GM21515 (cell line): Measurements from ENCODE around the gene MZF1.
A peak's percentile ranks its signal among the peaks of the same experiment; 100 is the strongest.

Experiments
- ATAC-seq: cut with Tn5 transposase; IDR thresholded peaks from one replicate; pipeline ENCODE4 v1.9.1; 2021; ENCODE audit not compliant: unreplicated experiment

MZF1 gene

DNA sequence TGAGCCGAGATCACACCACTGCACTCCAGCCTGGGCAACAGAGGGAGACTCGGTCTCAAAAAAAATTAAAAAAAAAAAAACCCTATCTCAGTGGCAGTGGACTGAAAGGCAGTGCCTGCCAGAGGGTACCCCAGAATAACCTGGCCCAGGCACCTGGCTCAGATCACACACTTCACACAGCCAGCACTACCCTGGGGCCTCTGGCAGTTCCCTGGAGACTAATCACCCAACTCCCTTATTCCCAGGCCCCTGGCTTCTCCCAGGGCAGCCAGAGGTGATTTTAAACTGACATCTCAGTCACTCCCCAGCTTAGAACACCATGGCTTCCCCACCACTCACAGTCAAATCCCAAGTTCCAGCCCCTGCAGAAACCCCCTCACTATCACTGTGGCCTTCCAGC, 57.9 kb downstream of the MZF1 start:
- no peak for ATAC-seq

DNA sequence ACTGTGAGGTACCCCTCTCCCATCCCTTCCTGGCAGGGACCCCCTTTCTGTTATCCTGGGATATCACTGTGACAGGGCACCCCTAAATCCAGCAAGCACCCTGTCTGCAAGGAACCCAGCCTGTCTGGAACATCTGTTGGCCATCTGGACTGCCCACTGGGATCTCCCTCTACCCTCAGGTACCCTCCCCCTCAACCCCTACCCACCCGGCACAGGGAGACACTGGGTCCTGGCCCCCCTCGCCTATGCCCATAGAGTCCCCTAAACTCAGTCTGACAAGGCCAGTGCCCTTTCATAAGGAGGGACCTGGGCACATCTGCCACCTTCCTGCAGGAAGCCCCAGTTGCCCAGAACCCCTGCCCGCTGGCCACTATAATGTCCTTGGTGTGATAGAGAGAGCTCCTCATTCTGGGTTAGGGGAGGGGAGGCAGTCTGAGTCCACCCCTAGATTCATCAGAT, 58.5 kb downstream of the MZF1 start:
- ATAC-seq, result no peak

DNA sequence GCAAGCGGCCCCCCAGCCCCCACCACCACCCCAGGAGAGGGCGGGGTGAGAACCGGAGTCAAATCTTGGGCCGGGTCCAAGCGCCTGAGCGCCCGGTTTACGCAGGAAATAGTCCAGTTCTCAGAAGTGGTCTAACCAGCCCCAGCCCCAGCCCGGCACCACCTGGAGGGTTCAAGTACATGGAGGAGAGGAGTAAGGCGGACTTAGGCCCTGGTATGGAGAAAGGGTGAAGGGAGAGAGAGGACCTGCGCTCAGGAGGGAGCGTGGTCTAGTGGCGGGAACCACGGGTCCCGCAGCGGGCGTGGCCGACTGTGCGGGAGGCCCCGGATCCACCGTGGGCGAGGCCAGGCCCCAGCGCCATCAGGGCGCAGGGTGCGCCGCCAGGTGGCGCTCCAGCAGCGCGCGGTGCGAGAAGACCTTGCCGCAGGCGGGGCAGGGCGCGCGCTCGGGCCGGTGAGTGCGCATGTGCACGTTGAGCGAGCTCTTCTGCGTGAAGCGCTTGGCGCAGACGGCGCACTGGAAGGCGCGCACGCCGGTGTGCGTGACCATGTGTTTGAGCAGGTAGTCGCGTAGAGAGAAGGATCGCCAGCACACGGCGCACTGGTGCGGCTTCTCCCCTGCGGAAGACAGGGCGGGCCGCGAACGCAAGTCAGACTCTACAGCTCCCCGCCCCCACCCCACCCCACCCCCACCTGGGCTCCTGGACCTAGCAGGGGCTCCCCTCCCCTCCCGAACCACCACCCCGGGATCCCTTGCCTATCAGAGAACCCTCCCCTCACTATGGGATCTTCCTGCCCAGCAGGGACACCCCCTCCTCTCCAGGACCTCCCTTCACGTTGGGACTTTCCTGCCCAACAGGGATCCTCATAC, 59.2 kb downstream of the MZF1 start:
- peak; percentile 45 for ATAC-seq

DNA sequence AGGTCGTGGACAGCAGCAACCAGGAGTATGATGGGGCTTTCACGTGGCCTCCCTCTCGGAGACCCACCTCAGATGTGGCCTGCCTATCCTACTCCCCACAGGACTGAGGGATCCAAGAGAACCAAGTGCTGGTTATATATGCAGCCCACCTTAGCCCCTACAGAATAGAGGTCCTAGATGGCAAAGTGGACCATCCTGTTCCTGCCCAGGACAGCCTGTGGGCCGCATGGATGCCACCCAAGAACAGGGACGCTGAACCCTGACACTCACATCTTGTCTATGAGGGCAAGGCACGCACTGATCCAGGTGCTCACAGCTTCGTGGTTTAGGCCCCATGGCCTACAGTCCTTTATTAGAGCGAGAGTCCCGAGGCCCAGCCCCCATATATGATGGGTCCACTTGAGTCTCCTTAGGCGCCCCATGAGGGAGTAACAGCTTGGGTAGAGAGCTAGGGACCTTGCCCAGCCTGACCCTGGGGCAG, 59.9 kb downstream of the MZF1 start:
- ATAC-seq, result peak; percentile 7
